Lung (tissue), 12 donors: ENCODE measurements around the gene FRMD5. TPM values are rescaled to one million over a fixed set of nuclear protein-coding genes. Genes with fewer than 3 reads are reported as not detected.

Experiments used
- ATAC-seq: fragments of 200-7000 bp; cut with Tn5 transposase; one replicate; pipeline ENCODE4 v1.9.1; 2020; ENCODE audit warnings: moderate number of reproducible peaks; ENCODE audit not compliant: insufficient read depth, low FRiP score
- DNase-seq, 3 donors: peaks; one replicate each; pipeline ENCODE4 v3.0.0-alpha.2; 2013 to 2017
- H3K27ac ChIP-seq, 2 donors: one replicate each; pipeline ENCODE4 v1.5.1; 2013; ENCODE audit warnings: mild to moderate bottlenecking in 2 of 2, moderate library complexity in 2 of 2, control low read depth in 1 of 2, inconsistent platforms in 1 of 2, low read depth in 1 of 2, low read length in 1 of 2
- H3K27me3 ChIP-seq, 3 donors: one replicate each; pipeline ENCODE4 v1.5.1; 2013; ENCODE audit warnings: low read length in 2 of 3; ENCODE audit not compliant: control insufficient read depth in 3 of 3, insufficient read depth in 3 of 3
- H3K36me3 ChIP-seq, 4 donors: one replicate each; pipeline ENCODE4 v1.5.1; 2013; ENCODE audit warnings: low read length in 4 of 4, mild to moderate bottlenecking in 1 of 4, moderate library complexity in 1 of 4; ENCODE audit not compliant: control insufficient read depth in 4 of 4, insufficient read depth in 4 of 4
- H3K4me1 ChIP-seq, 5 donors: one replicate each; pipeline ENCODE4 v1.5.1; 2013; ENCODE audit warnings: low read length in 5 of 5, mild to moderate bottlenecking in 2 of 5, moderate library complexity in 1 of 5; ENCODE audit not compliant: control insufficient read depth in 5 of 5, insufficient read depth in 5 of 5
- H3K4me3 ChIP-seq: one replicate; pipeline ENCODE4 v1.5.1; 2013; ENCODE audit warnings: mild to moderate bottlenecking, control low read depth, moderate library complexity
- H3K9ac ChIP-seq, 2 donors: one replicate each; pipeline ENCODE4 v1.5.1; 2013; ENCODE audit warnings: low read length in 2 of 2, control low read depth in 1 of 2; ENCODE audit not compliant: insufficient read depth in 1 of 2
- H3K9me3 ChIP-seq, 4 donors: one replicate each; pipeline ENCODE4 v1.5.1; 2013; ENCODE audit warnings: low read length in 3 of 4, mild to moderate bottlenecking in 1 of 4, moderate library complexity in 1 of 4; ENCODE audit not compliant: control insufficient read depth in 4 of 4, insufficient read depth in 3 of 4
- WGBS, 2 donors: extraction: QIAGEN DNeasy Blood & Tissue Kit; methylation state at CpG; one replicate each; pipeline ENCODE4 v1.1.7; 2013; 5-methylcytosine and 5-hydroxymethylcytosine counted together
- polyA plus RNA-seq, 2 donors: library from polyadenylated mRNA; stranded (reverse); fragments of 200-250 nt; gene quantifications; one replicate each; pipeline ENCODE4 v1.2.1, GENCODE V29; 2013
- total RNA-seq, 2 donors: library from RNA; depleted of rRNA in 1 of 2; stranded (reverse); fragments of >200 nt in 1 of 2; gene quantifications; one replicate each; pipeline ENCODE4 v1.2.1, GENCODE V29; 2014 to 2021
- TF ChIP-seq, protein P1 (sequence below): IDR thresholded peaks from 2 replicates; pipeline ENCODE4 v1.5.1; 2012; ENCODE audit warnings: mild to moderate bottlenecking; ENCODE audit errors: control extremely low read depth, extremely low read depth
- donor health status: control.
- donor health status: control.
- donor health status: Bipolar disorder and iron deficiency.
- donor health status: healthy.
- donor health status: DM: yes; HTN: yes; CAD: no.

Gene FRMD5
- total and polyA plus RNA-seq, 4 donors: 0.10 to 1.1 (median 0.67) TPM

DNA sequence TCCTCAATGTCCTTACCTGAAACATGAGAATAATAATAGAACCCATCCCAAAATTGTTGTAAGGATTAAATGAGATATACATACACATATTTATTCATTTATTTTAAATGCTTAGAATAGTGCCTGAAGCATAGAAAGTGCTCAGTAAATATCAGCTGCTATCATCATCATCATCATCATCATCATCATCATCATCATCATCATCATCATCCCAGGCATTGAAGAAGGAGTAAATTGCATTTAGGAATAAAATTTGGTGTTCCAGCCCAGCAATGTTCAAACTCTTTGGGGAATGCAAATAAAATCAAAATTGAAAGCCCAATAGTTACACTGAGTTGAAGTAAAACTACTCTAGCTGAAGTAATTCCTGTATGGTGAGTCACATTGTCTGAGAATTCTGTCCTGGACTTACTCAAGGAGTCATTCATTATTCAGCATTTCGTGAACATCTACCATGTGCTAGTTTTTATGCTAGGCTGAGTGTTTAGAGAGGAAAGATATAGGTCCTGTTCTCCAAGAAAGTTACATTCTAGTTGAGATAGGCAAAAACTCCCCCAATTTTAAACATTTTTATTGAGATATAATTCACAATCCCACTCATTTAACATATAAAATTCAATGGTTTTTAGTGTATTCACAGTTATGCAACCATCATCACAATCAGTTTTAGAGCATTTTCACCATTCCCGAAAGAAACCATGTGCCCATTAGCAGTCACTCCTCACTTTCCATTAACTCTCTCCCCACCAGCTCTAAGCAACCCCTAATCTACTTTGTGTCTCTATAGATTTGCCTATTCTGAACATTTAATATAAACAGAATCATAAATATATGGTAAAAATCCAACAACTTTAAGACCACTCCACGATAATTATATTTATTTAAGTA is 107.2 kb downstream of the FRMD5 start:
- H3K36me3 ChIP-seq: no peaks in the 10 kb centered on the region
- no peaks in the 10 kb centered on the region for H3K27me3 ChIP-seq
- no peaks in the 10 kb centered on the region for H3K9me3 ChIP-seq
- TF ChIP-seq, protein P1, sequence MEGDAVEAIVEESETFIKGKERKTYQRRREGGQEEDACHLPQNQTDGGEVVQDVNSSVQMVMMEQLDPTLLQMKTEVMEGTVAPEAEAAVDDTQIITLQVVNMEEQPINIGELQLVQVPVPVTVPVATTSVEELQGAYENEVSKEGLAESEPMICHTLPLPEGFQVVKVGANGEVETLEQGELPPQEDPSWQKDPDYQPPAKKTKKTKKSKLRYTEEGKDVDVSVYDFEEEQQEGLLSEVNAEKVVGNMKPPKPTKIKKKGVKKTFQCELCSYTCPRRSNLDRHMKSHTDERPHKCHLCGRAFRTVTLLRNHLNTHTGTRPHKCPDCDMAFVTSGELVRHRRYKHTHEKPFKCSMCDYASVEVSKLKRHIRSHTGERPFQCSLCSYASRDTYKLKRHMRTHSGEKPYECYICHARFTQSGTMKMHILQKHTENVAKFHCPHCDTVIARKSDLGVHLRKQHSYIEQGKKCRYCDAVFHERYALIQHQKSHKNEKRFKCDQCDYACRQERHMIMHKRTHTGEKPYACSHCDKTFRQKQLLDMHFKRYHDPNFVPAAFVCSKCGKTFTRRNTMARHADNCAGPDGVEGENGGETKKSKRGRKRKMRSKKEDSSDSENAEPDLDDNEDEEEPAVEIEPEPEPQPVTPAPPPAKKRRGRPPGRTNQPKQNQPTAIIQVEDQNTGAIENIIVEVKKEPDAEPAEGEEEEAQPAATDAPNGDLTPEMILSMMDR: no peak
- H3K4me1 ChIP-seq: no peaks in the 10 kb centered on the region
- H3K27ac ChIP-seq: no peak overlapping the region
- WGBS, 2 donors: 52 to 75% methylated on average over 3 of the region's 3 CpGs
- DNase-seq: no peak
- no peak for ATAC-seq
- H3K4me3 ChIP-seq: no peak overlapping the region
- H3K9ac ChIP-seq: no peak overlapping the region

DNA sequence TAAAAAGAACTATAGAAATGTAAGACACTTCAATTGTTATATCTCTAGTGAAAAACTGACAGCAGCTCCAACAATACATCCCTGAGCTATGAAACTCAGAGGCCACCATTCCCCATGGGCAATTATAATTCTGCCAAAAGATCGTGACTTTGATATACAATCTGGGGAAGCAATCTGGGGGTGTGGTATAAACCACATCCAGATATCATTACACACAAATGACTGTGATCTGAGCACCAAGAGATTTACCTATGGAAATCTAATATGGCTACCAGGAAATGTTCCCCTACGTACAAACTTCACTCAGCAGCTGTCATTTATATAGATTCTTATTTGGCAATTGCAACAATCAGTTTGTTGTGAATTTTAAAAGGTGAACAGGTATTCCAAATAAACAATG is 110.3 kb downstream of the FRMD5 start:
- ATAC-seq (no peak), DNase-seq (no peak)
- Histone ChIP-seq H3K9ac (no peak overlapping the region), H3K4me3 (no peak overlapping the region), H3K9me3 (no peaks in the 10 kb centered on the region), H3K27me3 (no peaks in the 10 kb centered on the region), H3K4me1 (no peaks in the 10 kb centered on the region), H3K27ac (no peak overlapping the region), H3K36me3 (no peaks in the 10 kb centered on the region)
- WGBS, 2 donors: 31 to 56% methylated on average over 2 of the region's 2 CpGs
- TF ChIP-seq, protein P1: no peak

DNA sequence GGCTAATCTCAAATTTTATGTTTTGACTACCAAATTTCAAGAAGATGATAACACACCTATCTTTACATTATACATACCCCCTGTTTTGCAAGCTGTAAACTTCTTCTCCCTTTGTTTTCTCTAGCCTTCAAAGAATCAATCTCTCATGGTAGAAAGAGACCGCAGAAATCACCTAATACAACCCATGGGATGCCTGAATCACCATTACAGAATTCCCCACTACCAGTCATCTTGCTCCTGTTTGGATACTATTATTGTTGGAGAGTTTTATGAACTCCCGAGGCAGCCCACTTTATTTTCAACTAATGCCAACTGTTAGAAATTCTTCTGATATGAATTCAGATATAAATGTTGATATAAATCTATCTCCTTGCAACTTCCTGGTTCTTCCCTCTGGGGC is 110.9 kb downstream of the FRMD5 start:
- 88 to 91% methylated on average over 2 of the region's 2 CpGs for WGBS, 2 donors
- Histone ChIP-seq H3K4me3 (no peak overlapping the region), H3K9ac (no peak overlapping the region)

More for the DNA sequence above, 110.9 kb downstream of the FRMD5 start:
- no peaks in the 10 kb centered on the region for H3K27me3 ChIP-seq
- DNase-seq (no peak), ATAC-seq (no peak)
- no peaks in the 10 kb centered on the region for H3K9me3 ChIP-seq
- no peak overlapping the region for H3K27ac ChIP-seq
- H3K36me3 ChIP-seq: no peaks in the 10 kb centered on the region
- TF ChIP-seq, protein P1: no peak
- H3K4me1 ChIP-seq: no peaks in the 10 kb centered on the region
